Measurements from ENCODE around the gene GSK3B. TPM values are rescaled to one million over a fixed set of nuclear protein-coding genes. Genes with fewer than 3 reads are reported as not detected.

The GSK3B gene
- total RNA-seq, 1 experiment from 2014 or later, result 50.0 TPM

GRCh38 chr3:120093119-120093910 is 932 bp downstream of the GSK3B start:
- peaks cover 0 to 25% of the 10 kb centered on the region in 2 experiments; a peak in 3 of 4 replicates for H3K4me1 ChIP-seq (ENCODE audit: control insufficient read depth in 1 of 2, insufficient read depth in 2 of 2, low read length in 2 of 2)

DNA sequence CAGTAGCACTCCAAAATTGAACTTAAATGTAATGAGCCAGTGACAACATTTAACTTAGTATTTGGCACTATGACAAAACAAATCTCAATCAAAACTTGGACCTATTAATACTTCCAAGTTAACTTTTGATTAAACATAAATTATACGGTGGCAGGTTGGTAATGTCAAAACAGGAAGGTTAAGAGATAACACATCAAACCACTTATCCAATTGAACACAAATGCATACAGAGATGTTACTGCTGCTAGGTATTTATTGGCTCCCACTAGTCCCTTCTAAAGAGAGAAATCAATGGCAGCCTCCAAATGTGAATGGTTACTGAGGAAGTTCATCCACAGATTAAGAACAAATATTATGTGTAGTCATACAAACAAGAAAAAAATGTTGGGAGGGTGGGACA is 1.8 kb downstream of the GSK3B start:
- CTCF ChIA-PET, result no interaction called here
- no peaks in the 10 kb centered on the region for H3K9me3 ChIP-seq (ENCODE audit: control insufficient read depth in 1 of 2, insufficient read depth in 1 of 2, low read depth in 1 of 2, low read length in 2 of 2)
- H4K20me1 ChIP-seq (ENCODE audit: insufficient read depth), result no peaks in the 10 kb centered on the region
- peaks cover 80% of the 10 kb centered on the region for H3K79me2 ChIP-seq (ENCODE audit: insufficient read depth, low read length)
- H3K4me2 ChIP-seq (ENCODE audit: low read length), result peak overlapping the region; percentile 93
- no peaks in the 10 kb centered on the region for H3K36me3 ChIP-seq (ENCODE audit: control insufficient read depth in 1 of 2, insufficient read depth in 2 of 2, low read length in 2 of 2)
- RAD21 ChIA-PET (ENCODE audit: low non-redundant PET in 1 of 2, low total read pairs in 2 of 2, uncharacterized antibody in 2 of 2, unreplicated experiment in 2 of 2), result no interaction called here
- H3K4me3 ChIP-seq (replicated peaks in 1 of 2; ENCODE audit: low read depth in 1 of 2, low read length in 2 of 2), result peak overlapping the region; percentile 73 to 89
- H3K27me3 ChIP-seq (ENCODE audit: insufficient read depth, low read length), result no peaks in the 10 kb centered on the region
- POLR2A ChIA-PET, result no interaction called here
- H3K9me2 ChIP-seq (ENCODE audit: insufficient read depth), result no peaks in the 10 kb centered on the region
- BruUV-seq (replicated peaks), result no TSS peak
- no peak overlapping the region for H3K27ac ChIP-seq (ENCODE audit: low read depth, low read length)
- DNase-seq (ENCODE audit: low read depth, low spot score), result no peak
- H3K9ac ChIP-seq (ENCODE audit: low read length), result peak overlapping the region; percentile 93
- no peak for ATAC-seq
- intact Hi-C loops (cut with micrococcal nuclease), result loop anchor here (10.0 kb wide), 1 partner anchor 628 kb away; the partner anchor contains the start of genes POGLUT1 and TMEM39A
- H2AFZ ChIP-seq (ENCODE audit: low read depth, low read length, poor library complexity, severe bottlenecking), result no peak overlapping the region
- H3K4me1 ChIP-seq (ENCODE audit: control insufficient read depth in 1 of 2, insufficient read depth in 2 of 2, low read length in 2 of 2), result peaks cover 0 to 25% of the 10 kb centered on the region in 2 experiments; a peak in 3 of 4 replicates
- TF ChIP-seq ZBTB33 (IDR thresholded peaks at IDR 0.05; ENCODE audit: extremely low read depth, insufficient replicate concordance, low read length), result no peak
- TF ChIP-seq, protein P1, sequence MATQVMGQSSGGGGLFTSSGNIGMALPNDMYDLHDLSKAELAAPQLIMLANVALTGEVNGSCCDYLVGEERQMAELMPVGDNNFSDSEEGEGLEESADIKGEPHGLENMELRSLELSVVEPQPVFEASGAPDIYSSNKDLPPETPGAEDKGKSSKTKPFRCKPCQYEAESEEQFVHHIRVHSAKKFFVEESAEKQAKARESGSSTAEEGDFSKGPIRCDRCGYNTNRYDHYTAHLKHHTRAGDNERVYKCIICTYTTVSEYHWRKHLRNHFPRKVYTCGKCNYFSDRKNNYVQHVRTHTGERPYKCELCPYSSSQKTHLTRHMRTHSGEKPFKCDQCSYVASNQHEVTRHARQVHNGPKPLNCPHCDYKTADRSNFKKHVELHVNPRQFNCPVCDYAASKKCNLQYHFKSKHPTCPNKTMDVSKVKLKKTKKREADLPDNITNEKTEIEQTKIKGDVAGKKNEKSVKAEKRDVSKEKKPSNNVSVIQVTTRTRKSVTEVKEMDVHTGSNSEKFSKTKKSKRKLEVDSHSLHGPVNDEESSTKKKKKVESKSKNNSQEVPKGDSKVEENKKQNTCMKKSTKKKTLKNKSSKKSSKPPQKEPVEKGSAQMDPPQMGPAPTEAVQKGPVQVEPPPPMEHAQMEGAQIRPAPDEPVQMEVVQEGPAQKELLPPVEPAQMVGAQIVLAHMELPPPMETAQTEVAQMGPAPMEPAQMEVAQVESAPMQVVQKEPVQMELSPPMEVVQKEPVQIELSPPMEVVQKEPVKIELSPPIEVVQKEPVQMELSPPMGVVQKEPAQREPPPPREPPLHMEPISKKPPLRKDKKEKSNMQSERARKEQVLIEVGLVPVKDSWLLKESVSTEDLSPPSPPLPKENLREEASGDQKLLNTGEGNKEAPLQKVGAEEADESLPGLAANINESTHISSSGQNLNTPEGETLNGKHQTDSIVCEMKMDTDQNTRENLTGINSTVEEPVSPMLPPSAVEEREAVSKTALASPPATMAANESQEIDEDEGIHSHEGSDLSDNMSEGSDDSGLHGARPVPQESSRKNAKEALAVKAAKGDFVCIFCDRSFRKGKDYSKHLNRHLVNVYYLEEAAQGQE (IDR thresholded peaks at IDR 0.05; ENCODE audit: low read depth), result no peak
- no peak for TF ChIP-seq CEBPB (IDR thresholded peaks at IDR 0.05; ENCODE audit: low read depth)
- no peak for TF ChIP-seq SRF (IDR thresholded peaks at IDR 0.05; ENCODE audit: low read depth)
- TF ChIP-seq CBX3 (IDR thresholded peaks at IDR 0.05; ENCODE audit: low read depth), result no peak
- TF ChIP-seq RAD21 (IDR thresholded peaks at IDR 0.05; ENCODE audit: low read depth), result no peak
- TF ChIP-seq EZH2phosphoT487 (IDR thresholded peaks at IDR 0.05; ENCODE audit: borderline replicate concordance), result no peak
- TF ChIP-seq EZH2 (IDR thresholded peaks at IDR 0.05), result no peak
- TF ChIP-seq POLR2A (IDR thresholded peaks at IDR 0.05; ENCODE audit: borderline replicate concordance, extremely low read depth, insufficient read depth, insufficient read length), result no peak
- TF ChIP-seq YY1 (IDR thresholded peaks at IDR 0.05; ENCODE audit: extremely low read depth, insufficient replicate concordance, low read depth, low read length), result no peak

More at GRCh38 chr3:120093119-120093910, 932 bp downstream of the GSK3B start:
- Histone ChIP-seq H3K4me2 (ENCODE audit: low read length) (peak overlapping the region; percentile 93), H3K4me3 (replicated peaks in 1 of 2; ENCODE audit: low read depth in 1 of 2, low read length in 2 of 2) (peak overlapping the region; percentile 73 to 89), H3K27me3 (ENCODE audit: insufficient read depth, low read length) (no peaks in the 10 kb centered on the region), H4K20me1 (ENCODE audit: insufficient read depth) (no peaks in the 10 kb centered on the region), H3K36me3 (ENCODE audit: control insufficient read depth in 1 of 2, insufficient read depth in 2 of 2, low read length in 2 of 2) (no peaks in the 10 kb centered on the region), H3K9ac (ENCODE audit: low read length) (peak overlapping the region; percentile 93), H3K27ac (ENCODE audit: low read depth, low read length) (peak overlapping the region; percentile 99), H3K9me3 (ENCODE audit: control insufficient read depth in 1 of 2, insufficient read depth in 1 of 2, low read depth in 1 of 2, low read length in 2 of 2) (no peaks in the 10 kb centered on the region), H3K9me2 (ENCODE audit: insufficient read depth) (no peaks in the 10 kb centered on the region), H2AFZ (ENCODE audit: low read depth, low read length, poor library complexity, severe bottlenecking) (peak overlapping the region; percentile 39), H3K79me2 (ENCODE audit: insufficient read depth, low read length) (peaks cover 76% of the 10 kb centered on the region)
- ATAC-seq (no peak), DNase-seq (ENCODE audit: low read depth, low spot score) (peak; percentile 75)
- intact Hi-C loops (cut with micrococcal nuclease), result loop anchor here (10.0 kb wide), 1 partner anchor 629 kb away; the partner anchor contains the start of genes POGLUT1 and TMEM39A
- CTCF ChIA-PET, result no interaction called here
- RAD21 ChIA-PET (ENCODE audit: low non-redundant PET in 1 of 2, low total read pairs in 2 of 2, uncharacterized antibody in 2 of 2, unreplicated experiment in 2 of 2), result interaction anchor here in 1 of 2 experiments (0.8 kb wide), 1 partner anchor 20 kb away, joined by 3 read pairs; no protein-coding TSS in a partner anchor
- TSS peak; percentile 41 for BruUV-seq (replicated peaks)
- POLR2A ChIA-PET, result interaction anchor here (1.0 to 1.1 kb wide), 2 partner anchors 11 to 20 kb away, joined by 3 read pairs; no protein-coding TSS in a partner anchor
- TF ChIP-seq CEBPB (IDR thresholded peaks at IDR 0.05; ENCODE audit: low read depth), result no peak
- no peak; the same call in 1 of the 2 replicates for TF ChIP-seq ELF1 (IDR thresholded peaks at IDR 0.05; ENCODE audit: borderline replicate concordance, low read depth)
- no peak for TF ChIP-seq SRF (IDR thresholded peaks at IDR 0.05; ENCODE audit: low read depth)
- peak; percentile 45; the same call in 1 of the 2 replicates for TF ChIP-seq MAX (IDR thresholded peaks at IDR 0.05)

All from HCT116 (cell line).